ENCODE results near the gene DEDD2.

DNA sequence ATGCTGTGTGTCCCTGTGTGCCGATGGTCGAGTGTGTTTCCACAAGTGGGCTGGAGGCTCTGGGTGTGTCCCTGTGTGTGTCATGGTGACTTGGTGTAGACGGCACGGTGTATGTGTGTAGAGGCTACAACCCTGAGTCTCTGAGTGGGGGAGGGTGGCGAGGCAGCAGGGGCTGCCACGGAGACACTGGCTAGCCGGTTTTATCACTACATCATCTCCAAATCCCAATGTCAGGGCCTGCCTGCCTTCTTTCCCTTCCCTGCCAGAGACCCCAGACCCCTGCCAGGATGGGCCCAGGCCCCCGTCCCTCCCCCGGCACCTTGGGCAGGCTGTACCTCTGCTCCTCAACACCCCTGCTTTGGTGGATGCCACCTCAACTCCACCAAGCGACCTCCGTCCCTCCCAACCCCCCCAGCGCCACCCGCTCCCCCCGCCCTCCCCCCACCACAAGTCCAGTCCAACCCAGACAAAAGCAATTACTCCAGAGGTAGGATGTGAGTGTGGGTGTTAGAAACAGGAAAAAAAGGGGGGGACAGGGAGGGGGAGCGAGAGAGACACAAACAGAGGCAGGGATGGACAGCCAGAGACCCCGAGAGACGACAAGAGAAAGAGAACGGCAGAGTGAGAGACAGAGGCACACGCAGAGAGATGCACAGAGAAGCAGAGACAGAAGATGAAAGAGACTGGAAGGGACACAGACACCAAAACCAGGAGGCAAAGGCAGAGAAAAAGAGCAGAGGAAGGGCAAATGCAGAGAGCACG lies 63.6 kb downstream of the DEDD2 start:
- TF ChIP-seq CTCF (IDR thresholded peaks at IDR 0.05; ENCODE audit: low read depth, low read length) = no peak
- no peak for TF ChIP-seq POLR2A (IDR thresholded peaks at IDR 0.05; ENCODE audit: extremely low read depth, insufficient read length)
- TF ChIP-seq, protein P1, sequence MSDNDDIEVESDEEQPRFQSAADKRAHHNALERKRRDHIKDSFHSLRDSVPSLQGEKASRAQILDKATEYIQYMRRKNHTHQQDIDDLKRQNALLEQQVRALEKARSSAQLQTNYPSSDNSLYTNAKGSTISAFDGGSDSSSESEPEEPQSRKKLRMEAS (IDR thresholded peaks at IDR 0.05; ENCODE audit: low read depth, low read length) = no peak
- no peak for TF ChIP-seq MYC (IDR thresholded peaks at IDR 0.05; ENCODE audit: low read depth, low read length)

All from NB4 (cell line).